HG03025 (cell line): ENCODE measurements around the gene ATP8A2.

Experiments
- ATAC-seq: cut with Tn5 transposase; IDR thresholded peaks from one replicate; pipeline ENCODE4 v1.9.1; 2021; ENCODE audit warnings: mild to moderate bottlenecking, moderate library complexity; ENCODE audit not compliant: unreplicated experiment, low FRiP score

ATP8A2 gene

GRCh38 chr13:26074706-26075105 is 702.9 kb downstream of the ATP8A2 start:
- no peak for ATAC-seq
